Neutrophil (primary cell): ENCODE results near the gene CYLD.

Source experiments
- H3K27ac ChIP-seq: fragments of 200-600 bp; sonication (generic); 2 replicates; pipeline ENCODE4 v1.5.1; 2016; ENCODE audit warnings: mild to moderate bottlenecking, moderate library complexity
- H3K27me3 ChIP-seq: fragments of 200-600 bp; sonication (generic); 2 replicates; pipeline ENCODE4 v1.6.0; 2016; ENCODE audit warnings: mild to moderate bottlenecking
- H3K36me3 ChIP-seq: fragments of 200-600 bp; sonication (generic); 2 replicates; pipeline ENCODE4 v1.5.1; 2017
- H3K4me1 ChIP-seq, 2 experiments: fragments of 200-600 bp in 1 of 2; sonication (generic) in 1 of 2; 1 replicate in 1 of 2; 2 replicates in 1 of 2; pipeline versions ENCODE4 v1.5.1 to v1.6.1; 2013 to 2016; ENCODE audit warnings: low read depth in 1 of 2, low read length in 1 of 2, mild to moderate bottlenecking in 1 of 2, moderate library complexity in 1 of 2; ENCODE audit not compliant: control insufficient read depth in 1 of 2, insufficient read depth in 1 of 2
- H3K4me3 ChIP-seq, 2 experiments: fragments of 200-600 bp in 1 of 2; sonication (generic) in 1 of 2; 1 replicate in 1 of 2; 2 replicates in 1 of 2; pipeline ENCODE4 v1.5.1; 2013 to 2016; ENCODE audit warnings: low read depth in 1 of 2, low read length in 1 of 2, mild to moderate bottlenecking in 1 of 2, moderate library complexity in 1 of 2
- H3K9me3 ChIP-seq: fragments of 200-600 bp; sonication (generic); 2 replicates; pipeline ENCODE4 v1.5.1; 2016
- TF ChIP-seq, protein P1 (sequence below): fragments of 200-600 bp; sonication (generic); IDR thresholded peaks from 2 replicates; pipeline ENCODE4 v1.5.1; 2016; ENCODE audit warnings: antibody characterized with exemption

The CYLD gene

DNA sequence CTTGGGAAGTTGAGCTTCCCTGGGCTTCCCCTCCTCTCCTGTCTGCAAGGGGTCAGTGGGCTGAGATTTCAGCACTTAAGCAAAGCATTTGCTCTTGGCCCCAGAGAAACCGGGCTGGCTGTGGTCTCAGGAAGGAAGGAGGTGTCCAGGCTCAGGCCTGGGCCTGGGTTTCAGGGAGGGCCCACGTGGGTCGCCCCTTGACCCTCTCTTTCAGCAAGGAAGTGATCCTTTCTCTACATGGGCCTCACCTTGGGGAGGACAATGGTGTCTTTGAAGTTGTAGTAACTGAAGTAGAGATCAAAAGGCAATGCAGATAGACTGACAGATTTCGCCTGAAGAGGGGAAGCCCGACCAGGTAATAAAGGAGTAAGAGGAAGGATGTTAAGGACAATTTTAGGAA lies 45.8 kb upstream of the CYLD start:
- TF ChIP-seq, protein P1, sequence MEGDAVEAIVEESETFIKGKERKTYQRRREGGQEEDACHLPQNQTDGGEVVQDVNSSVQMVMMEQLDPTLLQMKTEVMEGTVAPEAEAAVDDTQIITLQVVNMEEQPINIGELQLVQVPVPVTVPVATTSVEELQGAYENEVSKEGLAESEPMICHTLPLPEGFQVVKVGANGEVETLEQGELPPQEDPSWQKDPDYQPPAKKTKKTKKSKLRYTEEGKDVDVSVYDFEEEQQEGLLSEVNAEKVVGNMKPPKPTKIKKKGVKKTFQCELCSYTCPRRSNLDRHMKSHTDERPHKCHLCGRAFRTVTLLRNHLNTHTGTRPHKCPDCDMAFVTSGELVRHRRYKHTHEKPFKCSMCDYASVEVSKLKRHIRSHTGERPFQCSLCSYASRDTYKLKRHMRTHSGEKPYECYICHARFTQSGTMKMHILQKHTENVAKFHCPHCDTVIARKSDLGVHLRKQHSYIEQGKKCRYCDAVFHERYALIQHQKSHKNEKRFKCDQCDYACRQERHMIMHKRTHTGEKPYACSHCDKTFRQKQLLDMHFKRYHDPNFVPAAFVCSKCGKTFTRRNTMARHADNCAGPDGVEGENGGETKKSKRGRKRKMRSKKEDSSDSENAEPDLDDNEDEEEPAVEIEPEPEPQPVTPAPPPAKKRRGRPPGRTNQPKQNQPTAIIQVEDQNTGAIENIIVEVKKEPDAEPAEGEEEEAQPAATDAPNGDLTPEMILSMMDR = no peak
- H3K4me3 ChIP-seq = peak overlapping the region; percentile 68 to 91
- peaks cover 11% of the 10 kb centered on the region for H3K36me3 ChIP-seq
- peaks cover 78 to 81% of the 10 kb centered on the region in 2 experiments for H3K4me1 ChIP-seq
- peak overlapping the region; percentile 90 for H3K27ac ChIP-seq
- H3K27me3 ChIP-seq = no peaks in the 10 kb centered on the region
- H3K9me3 ChIP-seq = no peaks in the 10 kb centered on the region

DNA sequence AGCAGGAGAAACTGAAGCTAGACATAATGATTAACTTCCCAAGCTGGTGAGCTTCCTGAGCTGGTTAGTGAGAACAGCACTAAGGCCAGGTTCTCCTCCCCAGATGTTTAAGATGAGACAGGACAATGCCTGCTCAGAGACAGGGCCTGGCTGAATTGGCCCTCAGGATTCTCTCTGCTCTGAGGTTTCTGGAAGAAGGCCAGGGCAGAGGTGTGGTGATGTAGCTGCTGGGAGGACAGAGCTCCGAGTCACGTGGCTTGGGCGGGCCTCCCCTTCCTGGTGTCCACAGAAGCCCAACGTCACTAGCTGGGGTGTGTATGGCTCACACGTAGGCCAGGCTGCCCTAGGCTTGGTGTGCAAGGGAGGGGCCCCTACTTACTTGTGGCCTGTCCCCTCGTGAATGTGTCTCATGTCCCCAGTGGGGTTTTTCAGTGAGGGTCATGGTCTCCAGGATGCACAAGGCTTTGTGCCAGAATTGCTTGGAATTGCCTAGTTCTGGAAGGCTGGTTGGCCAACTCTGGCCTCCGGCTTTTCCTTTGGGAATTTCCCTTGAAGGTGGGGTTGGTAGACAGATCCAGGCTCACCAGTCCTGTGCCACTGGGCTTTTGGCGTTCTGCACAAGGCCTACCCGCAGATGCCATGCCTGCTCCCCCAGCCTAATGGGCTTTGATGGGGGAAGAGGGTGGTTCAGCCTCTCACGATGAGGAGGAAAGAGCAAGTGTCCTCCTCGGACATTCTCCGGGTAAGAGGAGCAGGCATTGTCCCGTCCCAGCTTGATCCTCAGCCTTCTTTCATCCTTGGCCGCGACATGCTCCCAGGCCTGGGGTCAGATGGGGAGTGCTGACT lies 45.1 kb upstream of the CYLD start:
- Histone ChIP-seq H3K36me3 (peaks cover 15% of the 10 kb centered on the region), H3K9me3 (no peaks in the 10 kb centered on the region), H3K27me3 (no peaks in the 10 kb centered on the region), H3K27ac (peak overlapping the region; percentile 90), H3K4me3 (peak overlapping the region; percentile 68 to 91), H3K4me1 (peaks cover 78 to 88% of the 10 kb centered on the region in 2 experiments)
- TF ChIP-seq, protein P1 = no peak

DNA sequence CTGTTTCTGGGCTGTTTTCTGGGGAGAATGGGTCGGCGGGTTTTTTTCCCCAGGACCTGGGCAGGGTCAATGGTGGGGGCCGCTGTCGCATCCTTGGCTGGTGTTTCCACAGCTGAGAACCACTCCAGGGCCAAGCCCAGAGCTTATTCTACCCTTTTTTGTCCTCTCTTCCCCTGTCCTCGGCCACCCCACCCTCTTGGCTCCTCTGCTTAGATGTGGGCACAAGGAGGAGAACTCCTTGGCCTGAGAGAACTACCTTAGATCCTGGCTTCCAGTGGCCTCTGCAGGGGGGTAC lies 44.5 kb upstream of the CYLD start:
- H3K4me3 ChIP-seq = peak overlapping the region in 1 of 2 experiments; percentile 68
- H3K9me3 ChIP-seq = no peaks in the 10 kb centered on the region
- peak overlapping the region; percentile 90 for H3K27ac ChIP-seq
- peaks cover 82 to 94% of the 10 kb centered on the region in 2 experiments for H3K4me1 ChIP-seq
- TF ChIP-seq, protein P1 = no peak
- peaks cover 15% of the 10 kb centered on the region for H3K36me3 ChIP-seq
- no peaks in the 10 kb centered on the region for H3K27me3 ChIP-seq

DNA sequence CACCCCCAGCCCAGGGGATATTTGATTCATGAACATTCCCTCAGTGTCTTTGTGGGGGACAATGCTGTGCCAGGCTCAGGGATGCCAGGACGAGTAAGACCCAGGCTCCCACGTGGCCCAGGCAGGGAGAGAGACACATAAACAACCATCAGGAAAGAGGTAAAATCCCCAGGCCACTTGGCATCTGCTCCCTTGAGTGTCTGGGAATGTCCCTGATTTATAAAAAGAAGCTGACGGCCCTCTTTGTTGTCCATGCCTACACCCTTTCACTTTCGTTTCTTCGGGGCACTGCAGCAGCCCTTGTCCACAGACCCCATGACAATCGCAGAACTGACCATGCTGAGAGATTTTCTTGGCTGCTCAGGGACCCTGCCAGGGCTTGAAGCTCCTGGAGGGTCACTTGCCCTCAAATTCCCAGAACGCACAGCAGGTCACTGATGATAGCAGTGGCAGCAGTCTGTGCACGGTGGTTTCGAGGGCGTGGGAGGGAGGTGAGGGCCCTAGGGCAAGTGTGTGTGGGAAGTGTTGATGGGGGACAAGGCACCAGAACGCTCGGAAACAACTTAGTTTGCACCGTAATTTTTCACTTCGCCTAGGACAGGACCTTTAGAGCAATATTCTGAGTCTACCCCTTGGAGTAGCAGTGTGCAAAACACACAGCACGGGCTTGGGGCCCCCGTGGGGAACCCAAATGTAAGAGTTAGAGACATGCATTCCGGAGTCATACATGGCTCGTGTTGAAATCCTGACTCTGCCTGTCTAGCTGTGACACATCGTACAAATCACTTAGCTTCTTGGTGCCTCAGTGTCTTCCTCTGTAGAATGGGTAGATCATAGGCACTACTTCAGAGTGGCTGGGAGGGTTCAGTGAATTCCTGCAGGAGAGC lies 43.8 kb upstream of the CYLD start:
- Histone ChIP-seq H3K4me1 (peaks cover 82 to 94% of the 10 kb centered on the region in 2 experiments), H3K9me3 (no peaks in the 10 kb centered on the region), H3K27ac (peak overlapping the region; percentile 90), H3K4me3 (peak overlapping the region in 1 of 2 experiments; percentile 68), H3K36me3 (peaks cover 15% of the 10 kb centered on the region), H3K27me3 (no peaks in the 10 kb centered on the region)
- TF ChIP-seq, protein P1 = no peak

DNA sequence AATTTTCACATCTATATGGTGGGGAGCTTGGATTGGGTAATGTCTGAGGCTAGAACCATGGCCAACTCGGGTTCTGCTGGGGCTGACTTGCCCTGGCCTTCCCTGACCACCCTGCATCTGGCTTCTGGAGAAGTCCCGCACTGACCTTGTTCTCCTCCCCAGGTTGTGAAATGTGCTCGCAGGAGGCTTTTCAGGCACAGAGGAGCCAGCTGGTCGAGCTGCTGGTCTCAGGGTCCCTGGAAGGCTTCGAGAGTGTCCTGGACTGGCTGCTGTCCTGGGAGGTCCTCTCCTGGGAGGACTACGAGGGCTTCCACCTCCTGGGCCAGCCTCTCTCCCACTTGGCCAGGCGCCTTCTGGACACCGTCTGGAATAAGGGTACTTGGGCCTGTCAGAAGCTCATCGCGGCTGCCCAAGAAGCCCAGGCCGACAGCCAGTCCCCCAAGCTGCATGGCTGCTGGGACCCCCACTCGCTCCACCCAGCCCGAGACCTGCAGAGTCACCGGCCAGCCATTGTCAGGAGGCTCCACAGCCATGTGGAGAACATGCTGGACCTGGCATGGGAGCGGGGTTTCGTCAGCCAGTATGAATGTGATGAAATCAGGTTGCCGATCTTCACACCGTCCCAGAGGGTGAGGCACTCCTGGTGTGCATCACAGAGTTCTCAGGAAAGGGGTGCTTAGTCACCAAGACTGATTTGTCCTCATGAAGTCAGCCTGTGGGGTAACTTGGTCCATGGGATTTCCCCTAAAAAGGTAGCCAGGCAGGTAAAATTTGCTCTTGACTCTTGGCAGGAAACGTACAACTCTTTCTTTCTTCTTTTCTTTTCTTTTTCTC lies 42.3 kb upstream of the CYLD start:
- TF ChIP-seq, protein P1 = no peak
- no peaks in the 10 kb centered on the region for H3K9me3 ChIP-seq
- H3K4me3 ChIP-seq = no peak overlapping the region
- H3K36me3 ChIP-seq = peaks cover 15% of the 10 kb centered on the region
- peaks cover 79 to 94% of the 10 kb centered on the region in 2 experiments for H3K4me1 ChIP-seq
- H3K27ac ChIP-seq = peak overlapping the region; percentile 90
- no peaks in the 10 kb centered on the region for H3K27me3 ChIP-seq
